Transverse colon (tissue), 4 donors: ENCODE measurements around the gene TMEM150C.

ENCODE experiments used
- EP300 ChIP-seq: sonication (generic); formaldehyde crosslinking; IDR thresholded peaks from one replicate; pipeline ENCODE4 v1.6.1; 2017; ENCODE audit warnings: antibody characterized with exemption, low read depth
- POLR2A ChIP-seq: fragments of 450-650 bp; IDR thresholded peaks from one replicate; pipeline ENCODE4 v1.6.1; 2016; ENCODE audit warnings: antibody characterized with exemption, mild to moderate bottlenecking, moderate library complexity
- POLR2AphosphoS5 ChIP-seq, 3 donors: sonication (generic); formaldehyde crosslinking; IDR thresholded peaks; one replicate each; pipeline ENCODE4 v1.6.1; 2016; ENCODE audit warnings: antibody characterized with exemption in 3 of 3
- TF ChIP-seq, protein P1 (sequence below), 5 experiments: fragments of 200-600 bp in 3 of 5; fragments of 450-650 bp in 2 of 5; sonication (generic) in 3 of 5; IDR thresholded peaks; 1 replicate in 2 of 5; 2 replicates in 3 of 5; pipeline ENCODE4 v1.5.1; 2016 to 2017; ENCODE audit warnings: antibody characterized with exemption in 5 of 5, inconsistent platforms in 3 of 5, mild to moderate bottlenecking in 2 of 5, moderate library complexity in 1 of 5

DNA sequence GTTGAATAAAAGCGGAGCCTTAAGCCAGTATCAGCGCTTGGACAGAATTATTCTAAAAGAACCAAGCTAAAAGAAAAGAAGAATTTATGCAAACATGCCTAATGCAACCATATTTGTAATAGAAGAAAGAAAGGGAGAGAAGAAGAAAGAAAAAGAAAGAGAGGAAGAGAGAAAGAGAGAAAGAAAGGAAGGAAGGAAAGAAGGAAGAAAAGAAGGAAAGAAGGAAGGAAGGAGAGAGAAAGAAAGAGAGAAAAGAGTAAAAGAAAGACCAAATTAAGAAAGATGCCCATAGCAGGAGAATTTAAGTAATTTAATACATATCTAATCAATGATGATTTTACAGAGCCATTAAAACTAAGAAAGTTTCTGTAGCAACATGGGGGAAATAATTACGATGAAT, 30.9 kb upstream of the TMEM150C start:
- TF ChIP-seq, protein P1, sequence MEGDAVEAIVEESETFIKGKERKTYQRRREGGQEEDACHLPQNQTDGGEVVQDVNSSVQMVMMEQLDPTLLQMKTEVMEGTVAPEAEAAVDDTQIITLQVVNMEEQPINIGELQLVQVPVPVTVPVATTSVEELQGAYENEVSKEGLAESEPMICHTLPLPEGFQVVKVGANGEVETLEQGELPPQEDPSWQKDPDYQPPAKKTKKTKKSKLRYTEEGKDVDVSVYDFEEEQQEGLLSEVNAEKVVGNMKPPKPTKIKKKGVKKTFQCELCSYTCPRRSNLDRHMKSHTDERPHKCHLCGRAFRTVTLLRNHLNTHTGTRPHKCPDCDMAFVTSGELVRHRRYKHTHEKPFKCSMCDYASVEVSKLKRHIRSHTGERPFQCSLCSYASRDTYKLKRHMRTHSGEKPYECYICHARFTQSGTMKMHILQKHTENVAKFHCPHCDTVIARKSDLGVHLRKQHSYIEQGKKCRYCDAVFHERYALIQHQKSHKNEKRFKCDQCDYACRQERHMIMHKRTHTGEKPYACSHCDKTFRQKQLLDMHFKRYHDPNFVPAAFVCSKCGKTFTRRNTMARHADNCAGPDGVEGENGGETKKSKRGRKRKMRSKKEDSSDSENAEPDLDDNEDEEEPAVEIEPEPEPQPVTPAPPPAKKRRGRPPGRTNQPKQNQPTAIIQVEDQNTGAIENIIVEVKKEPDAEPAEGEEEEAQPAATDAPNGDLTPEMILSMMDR (IDR thresholded peaks at IDR 0.05): no peak
- no peak for TF ChIP-seq POLR2AphosphoS5 (IDR thresholded peaks at IDR 0.05)
- TF ChIP-seq POLR2A: no peak
- no peak for TF ChIP-seq EP300
